ENCODE data around the gene CEBPB.

The CEBPB gene

DNA sequence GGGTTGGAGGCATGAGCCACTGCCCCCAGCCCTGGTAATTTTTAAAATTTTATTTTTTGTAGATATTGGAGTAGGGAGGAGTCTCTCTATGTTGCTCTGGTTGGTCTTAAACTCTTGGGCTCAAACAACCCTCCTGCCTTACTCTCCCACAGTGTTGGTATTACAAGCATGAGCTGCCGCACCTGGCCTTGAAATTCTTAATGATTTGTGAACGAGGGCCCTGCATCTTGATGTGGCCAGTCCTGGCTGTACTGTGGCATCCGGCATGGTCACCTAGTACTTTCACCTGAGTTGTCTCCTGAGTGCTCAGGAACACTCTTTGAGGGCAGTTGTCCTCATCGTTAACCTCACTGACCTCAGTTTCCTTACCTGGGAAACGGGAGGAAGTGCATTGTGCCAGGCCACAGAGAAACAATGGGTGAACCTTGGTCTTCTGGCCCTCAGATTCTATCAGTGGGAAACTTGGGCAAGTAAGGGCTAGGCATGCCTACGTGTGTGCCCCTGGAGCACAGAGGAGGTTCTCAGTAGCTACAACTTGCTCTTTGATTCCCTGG is 19.5 kb downstream of the CEBPB start:
- DNase-seq (ENCODE audit: low read depth in 2 of 3, low spot score in 1 of 3): no peak

- no peak for DNase-seq (ENCODE audit: low read depth in 2 of 3, low spot score in 1 of 3)
Measured at GRCh38 chr20:50211091-50211490, 20.5 kb downstream of the CEBPB start.

DNA sequence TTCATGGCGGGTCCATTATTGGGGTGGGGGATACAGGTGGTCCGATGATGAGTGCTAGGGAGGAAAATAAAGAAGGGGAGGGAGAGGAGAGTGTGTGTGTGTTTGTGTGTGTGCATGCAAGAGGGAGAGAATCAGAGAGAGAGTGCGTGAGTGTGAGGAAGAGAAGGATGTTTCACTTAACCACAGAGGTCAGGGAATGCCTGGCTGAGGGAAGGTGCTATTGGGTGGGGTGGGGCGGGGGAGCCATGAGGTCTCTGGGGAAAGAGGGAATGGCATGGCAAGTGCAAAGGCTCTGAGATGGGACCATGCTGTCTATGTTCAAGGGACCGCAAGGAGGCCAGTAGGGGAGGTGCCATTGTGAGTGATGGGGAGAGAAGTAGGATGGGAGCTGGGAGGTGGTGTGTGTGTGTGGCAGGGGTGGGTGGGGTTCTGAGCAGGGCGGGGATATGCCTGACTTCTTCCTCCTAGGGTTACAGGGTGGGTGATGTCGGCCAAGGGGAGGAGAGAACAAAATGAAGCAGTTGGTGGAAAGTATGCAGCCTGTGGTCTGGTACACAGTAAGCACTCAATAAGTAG is 23.0 kb downstream of the CEBPB start:
- DNase-seq (ENCODE audit: low read depth in 2 of 3, low spot score in 1 of 3): no peak

DNA sequence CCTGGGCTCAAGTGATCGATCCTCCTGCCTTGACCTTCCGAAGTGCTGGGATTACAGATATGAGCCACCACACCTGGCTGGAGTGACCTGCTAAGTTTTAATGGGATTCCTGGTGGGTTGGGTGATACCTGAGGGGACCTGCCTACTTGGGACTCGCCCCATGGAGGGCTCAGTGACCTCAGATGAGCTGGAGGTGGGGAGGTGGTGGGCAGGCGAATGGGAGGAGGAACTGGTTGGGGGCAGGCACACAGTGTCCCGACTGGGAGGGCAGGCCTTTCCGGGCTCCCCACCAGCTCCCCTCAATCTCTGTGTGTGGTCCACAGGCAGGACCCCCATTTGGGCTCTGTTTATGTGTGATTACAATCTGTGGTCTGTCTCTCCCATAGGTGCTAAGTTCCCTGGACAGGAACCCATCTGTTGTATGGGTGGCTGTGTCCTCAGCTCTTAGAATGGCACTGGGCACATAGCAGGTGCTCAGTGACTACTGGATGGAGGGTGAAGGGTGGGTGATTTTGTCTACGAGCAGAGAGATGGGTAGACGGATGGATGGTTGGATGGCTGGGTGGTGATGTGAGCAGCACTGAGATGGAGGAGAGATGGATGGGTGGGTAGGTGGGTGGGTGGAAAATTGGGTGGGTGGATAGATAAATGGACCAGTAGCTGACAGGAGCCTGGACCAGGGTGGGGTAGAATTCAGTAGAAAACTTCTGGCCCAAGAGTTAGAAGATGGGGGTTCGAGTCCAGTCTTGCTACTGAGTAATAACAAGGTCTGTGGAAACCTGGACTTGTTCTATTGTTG is 23.8 kb downstream of the CEBPB start:
- DNase-seq (ENCODE audit: low read depth in 2 of 3, low spot score in 1 of 3): no peak

GRCh38 chr20:50215101-50215690 is 24.6 kb downstream of the CEBPB start:
- DNase-seq (ENCODE audit: low read depth in 2 of 3, low spot score in 1 of 3): no peak

DNA sequence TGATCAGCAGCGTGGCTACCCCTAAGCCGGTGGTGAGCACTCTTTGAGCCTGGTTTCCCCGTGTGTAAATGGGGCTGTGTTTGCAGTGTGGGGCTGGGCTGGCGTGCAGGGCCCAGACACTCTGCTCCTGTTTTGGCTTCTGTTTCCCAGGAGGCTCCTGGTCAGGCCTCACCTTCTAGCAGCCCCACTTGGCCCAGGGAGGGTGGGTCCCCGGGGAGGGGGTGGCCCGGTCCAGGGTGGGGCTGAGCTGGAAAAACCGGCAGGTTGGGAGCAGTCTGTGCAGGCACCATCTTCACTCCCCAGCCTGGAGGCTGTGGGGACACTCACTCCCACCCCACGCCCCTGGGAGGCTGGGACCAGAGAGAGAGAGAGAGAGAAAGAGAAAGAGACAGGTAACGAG is 25.3 kb downstream of the CEBPB start:
- no peak for DNase-seq (ENCODE audit: low read depth in 2 of 3, low spot score in 1 of 3)

- DNase-seq (ENCODE audit: low read depth in 2 of 3, low spot score in 1 of 3): no peak
Measured at GRCh38 chr20:50216543-50217206, 26.0 kb downstream of the CEBPB start.

DNA sequence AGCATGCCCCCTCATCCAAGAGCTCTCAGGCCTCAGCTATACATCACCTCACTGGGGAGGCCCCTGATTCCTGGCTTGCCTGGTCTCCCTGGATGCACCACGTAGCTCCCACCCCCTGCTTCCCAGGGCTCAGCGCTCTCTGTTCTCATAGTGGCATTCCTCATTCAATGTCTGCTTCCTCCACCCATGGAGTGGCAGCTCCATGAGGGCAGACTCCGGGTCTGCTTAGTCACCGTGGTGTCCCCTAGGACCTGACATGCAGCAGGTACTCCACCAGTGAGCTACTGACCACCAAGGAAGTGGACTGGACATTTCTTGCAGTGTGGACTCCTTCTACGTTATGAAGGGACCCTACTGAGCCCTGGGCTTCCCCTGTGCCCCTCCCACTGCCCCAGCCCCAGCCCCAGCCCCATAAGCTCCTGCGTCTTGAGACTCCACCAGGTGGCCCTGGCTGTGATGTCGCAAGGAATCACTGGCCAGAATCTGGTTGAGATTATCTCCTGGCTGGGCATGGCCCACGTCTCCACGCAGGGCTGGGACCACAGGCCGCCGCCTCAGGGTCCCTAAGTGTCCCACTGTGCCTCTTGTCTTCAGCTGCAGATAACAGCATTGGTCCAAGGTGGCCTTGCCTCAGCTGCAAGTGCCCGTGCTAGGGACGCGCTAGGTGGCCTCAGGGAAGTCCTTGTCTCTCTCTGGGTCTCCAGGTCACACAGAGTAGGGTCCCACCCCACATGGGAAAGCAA is 26.7 kb downstream of the CEBPB start:
- DNase-seq (ENCODE audit: low read depth in 2 of 3, low spot score in 1 of 3): no peak

GRCh38 chr20:50218987-50219435 is 28.4 kb downstream of the CEBPB start:
- no peak for DNase-seq (ENCODE audit: low read depth in 2 of 3, low spot score in 1 of 3)

DNA sequence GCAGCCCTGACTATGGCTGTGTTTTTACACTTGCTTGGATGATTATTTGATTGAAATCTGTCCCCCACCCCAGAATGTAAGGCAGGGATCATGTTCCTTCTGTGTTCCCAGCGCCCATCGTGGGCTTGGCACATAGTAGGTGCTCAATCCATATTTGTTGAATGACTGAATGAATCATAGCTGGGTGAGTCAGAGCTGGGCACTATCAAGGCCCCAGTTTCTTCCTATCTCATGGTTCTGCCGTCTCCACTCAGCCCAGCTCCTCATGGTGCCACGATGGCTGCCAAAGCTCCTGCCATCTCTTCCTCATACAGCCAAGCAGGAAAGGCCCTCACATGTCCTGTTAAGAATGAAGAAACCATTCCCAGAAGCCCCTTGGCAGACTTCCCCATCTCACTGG is 29.0 kb downstream of the CEBPB start:
- DNase-seq (ENCODE audit: low read depth in 2 of 3, low spot score in 1 of 3): no peak

- DNase-seq (ENCODE audit: low read depth in 2 of 3, low spot score in 1 of 3): no peak
Measured at GRCh38 chr20:50220093-50220893, 29.7 kb downstream of the CEBPB start.

DNA sequence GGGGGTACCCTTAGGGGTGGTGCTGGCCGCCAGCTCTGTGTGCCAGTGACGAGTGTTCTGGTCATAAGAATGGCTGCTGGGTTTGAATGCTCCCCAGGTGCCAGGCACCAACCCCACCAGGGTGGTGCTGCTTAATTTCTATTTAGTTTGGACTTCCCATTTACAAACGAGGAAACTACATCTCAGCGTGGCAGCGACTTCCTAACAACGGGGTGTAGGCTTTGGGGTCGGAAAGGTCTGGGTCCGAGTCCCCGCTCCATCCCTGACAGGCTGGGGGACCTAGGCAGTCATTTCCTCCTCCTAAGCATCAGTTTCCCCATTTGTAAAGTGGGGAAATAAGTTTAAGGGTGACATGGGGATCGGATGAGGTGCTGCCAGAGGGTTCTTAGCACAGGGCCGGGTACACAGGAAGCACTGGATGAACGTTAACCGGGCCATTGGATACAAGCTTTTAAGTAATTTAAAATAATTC is 30.3 kb downstream of the CEBPB start:
- DNase-seq (ENCODE audit: low read depth in 2 of 3, low spot score in 1 of 3): no peak

GRCh38 chr20:50221501-50222308 is 31.1 kb downstream of the CEBPB start:
- DNase-seq (ENCODE audit: low read depth in 2 of 3, low spot score in 1 of 3): no peak

- DNase-seq (ENCODE audit: low read depth in 2 of 3, low spot score in 1 of 3): no peak
Measured at GRCh38 chr20:50222309-50223038, 31.8 kb downstream of the CEBPB start.

- no peak for DNase-seq (ENCODE audit: low read depth in 2 of 3, low spot score in 1 of 3)
Measured at GRCh38 chr20:50223039-50224005, 32.7 kb downstream of the CEBPB start.

DNA sequence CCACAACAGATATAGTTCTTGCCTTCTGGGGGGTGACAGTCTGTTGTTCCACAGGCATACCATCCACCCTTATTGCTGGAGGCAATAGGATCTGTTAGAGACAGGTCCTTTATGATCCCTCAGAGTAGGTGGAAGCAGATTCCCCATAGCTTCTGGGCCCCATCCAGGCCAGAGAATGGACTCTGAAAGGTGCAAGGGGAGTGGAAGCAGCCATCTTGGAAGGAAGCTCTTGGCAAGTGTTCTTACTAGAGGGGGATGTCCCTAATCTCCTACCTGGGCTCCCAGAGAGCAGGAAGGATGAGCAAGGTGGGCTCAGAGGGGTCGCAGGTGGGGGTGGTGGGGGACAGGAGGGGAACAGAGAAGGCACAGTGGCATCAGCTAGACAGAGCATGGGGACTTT is 33.4 kb downstream of the CEBPB start:
- no peak for DNase-seq (ENCODE audit: low read depth in 2 of 3, low spot score in 1 of 3)

DNA sequence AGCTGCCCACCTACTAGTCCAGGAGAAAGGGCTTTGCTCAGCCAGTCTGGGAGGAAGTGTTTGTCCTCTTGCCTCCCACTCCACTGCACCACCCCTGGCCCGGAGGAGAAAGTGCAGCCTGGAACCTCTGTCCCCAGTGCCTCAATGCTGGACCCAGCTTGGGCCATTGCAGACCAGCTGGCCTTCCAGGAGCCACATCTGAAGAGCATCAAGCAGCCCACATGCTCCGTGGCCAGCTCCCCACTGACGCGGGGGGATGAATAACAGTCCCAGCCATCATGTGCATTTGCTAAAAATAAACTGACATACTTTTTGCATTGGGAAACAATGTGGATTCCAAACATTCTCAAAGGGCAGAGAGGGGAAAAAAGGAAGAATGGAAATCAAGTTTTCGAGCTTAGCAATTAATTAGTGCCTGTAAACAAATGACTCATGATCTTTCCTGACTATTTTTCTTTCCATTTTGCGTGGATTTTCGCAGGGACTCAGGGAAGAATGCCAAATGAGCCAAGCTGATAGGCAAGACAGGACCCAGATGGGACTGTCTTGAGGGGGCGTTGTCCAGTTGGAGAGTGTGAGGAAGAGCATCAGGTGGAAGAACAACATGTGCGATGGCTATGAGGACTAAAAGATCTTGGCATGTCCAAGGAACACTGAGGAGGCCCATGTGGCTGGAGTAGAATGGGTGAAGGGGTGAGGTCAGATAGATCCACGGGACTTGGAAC is 34.1 kb downstream of the CEBPB start:
- no peak for DNase-seq (ENCODE audit: low read depth in 2 of 3, low spot score in 1 of 3)

Measured in stimulated activated CD4-positive, alpha-beta T cell treated with anti-CD3 and anti-CD28 coated beads, Interleukin-12 subunit alpha, Interleukin-12 subunit beta, amount 100 ng/mL, for 48 hours (primary cell).